ENCODE results near the gene CHSY3.
"Not testable (repeated sequence)": the region's sequence is repeated elsewhere in the genome, so short reads cannot be mapped to it uniquely, and the experiment has no call there.

CHSY3 gene

DNA sequence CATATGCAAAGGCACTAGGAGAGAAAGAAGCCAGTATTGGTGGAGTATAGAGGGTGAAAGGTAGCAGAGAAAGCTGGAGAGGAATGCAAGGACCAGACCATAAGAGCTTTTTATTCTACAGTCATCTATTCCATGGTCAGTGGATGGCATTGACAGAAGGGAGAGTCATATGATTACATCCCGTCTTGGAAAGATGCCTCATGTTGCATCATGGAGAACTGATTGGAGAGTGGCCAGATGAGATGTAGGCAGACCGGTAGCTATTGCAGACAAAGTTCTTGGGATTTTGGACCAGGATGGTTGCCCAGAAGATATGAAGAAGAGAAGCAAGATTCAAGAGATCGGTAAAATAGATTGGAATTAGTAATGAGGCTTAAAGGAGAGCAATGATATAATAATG is 260.7 kb downstream of the CHSY3 start:
- no peak for DNase-seq (ENCODE audit: low spot score)

DNA sequence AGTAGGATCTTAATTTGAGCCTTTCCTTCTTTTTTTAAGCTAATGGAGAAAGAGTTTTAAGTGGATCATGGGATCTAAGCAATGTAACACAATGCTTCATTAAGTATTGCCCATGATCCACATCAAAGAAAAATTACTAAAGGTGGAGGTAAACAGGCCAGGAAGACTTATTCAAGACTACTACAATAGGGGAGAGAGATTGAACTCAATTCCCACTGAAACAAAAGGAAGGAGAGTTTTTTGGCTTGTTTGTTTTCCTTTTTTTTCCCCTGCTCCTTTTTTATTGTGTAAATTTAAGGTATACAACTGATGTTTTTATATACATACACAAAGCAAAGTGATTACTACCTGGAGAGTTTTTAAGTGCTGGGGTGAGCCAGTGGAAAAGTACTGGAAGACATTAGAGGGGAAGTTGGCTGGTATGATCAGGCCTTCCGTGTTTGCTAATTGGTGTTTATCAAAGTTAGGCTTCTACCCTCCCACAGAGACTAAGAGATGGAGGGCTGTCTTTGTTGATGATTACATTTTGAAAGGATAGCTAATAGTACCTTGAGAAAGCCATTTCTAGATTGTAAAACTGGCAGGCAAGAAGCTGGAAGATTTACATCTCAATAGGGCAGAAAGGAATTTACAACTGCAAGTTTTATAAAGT is 262.7 kb downstream of the CHSY3 start:
- DNase-seq (ENCODE audit: low spot score), result no peak

GRCh38 chr5:130168211-130168610 is 263.9 kb downstream of the CHSY3 start:
- DNase-seq (ENCODE audit: low spot score), result no peak

DNA sequence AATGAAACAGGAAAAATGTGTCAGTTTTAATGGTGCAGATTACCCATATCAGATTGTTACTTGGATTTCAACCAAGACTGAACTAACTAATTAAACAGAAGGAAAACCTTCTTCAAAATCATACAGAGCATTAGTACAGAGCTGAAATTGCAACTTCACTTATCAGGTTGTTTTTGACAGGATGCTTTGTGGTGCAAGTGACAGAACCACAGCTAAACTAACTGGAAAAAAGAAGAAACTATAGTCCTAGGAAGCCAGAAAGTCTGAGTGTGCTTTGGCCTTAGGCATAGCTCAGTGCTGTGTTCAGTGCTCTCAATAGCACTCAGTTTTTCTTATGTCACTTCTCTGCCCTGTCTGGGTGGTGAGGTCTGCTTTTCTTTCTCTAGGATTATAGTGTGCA is 267.4 kb downstream of the CHSY3 start:
- no peak for DNase-seq (ENCODE audit: low spot score)

- no peak for DNase-seq (ENCODE audit: low spot score)
These were observed 278.9 kb downstream of the CHSY3 start for GRCh38 chr5:130183115-130183514.

DNA sequence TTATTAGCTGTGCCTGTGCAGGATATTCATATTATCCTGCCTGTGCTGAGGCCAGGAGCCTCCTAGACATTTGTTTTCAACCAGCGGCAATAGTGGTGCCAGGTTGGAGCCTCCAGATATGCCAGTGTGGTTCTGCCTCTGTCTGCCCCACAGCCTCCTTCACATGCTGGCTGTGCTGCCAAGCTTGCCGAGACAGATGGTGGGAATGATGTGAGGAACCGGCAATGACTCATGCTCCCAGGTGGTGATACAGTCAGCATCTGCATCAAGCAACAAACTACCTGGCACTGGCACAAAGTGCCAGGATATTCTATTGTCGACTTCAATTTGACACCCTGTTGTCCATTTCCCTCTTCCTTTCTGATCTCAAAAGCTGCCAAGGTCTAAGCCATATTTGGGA is 285.7 kb downstream of the CHSY3 start:
- no peak for DNase-seq (ENCODE audit: low spot score)

- peak; percentile 28 for DNase-seq (ENCODE audit: low spot score)
These were observed 294.7 kb downstream of the CHSY3 start for GRCh38 chr5:130198927-130199326.

DNA sequence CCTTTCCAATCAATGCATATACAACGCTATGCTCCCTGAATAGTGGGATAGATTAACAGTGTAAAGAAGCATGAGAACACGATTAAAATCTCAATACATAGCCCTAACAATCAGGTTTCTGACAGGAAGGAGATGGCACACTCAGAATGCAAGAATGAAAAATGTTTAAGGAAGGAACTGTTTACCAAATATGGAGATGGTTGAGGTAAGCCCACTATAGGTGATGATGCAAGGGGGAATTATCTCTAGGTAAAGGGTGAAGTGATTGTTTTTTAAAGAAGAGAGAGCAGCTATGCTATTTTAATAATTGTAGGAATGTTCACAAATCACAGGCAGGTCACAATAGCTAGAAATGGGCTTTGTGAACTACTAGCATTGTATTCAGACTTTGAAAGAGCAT is 302.4 kb downstream of the CHSY3 start:
- no peak for DNase-seq (ENCODE audit: low spot score)

DNA sequence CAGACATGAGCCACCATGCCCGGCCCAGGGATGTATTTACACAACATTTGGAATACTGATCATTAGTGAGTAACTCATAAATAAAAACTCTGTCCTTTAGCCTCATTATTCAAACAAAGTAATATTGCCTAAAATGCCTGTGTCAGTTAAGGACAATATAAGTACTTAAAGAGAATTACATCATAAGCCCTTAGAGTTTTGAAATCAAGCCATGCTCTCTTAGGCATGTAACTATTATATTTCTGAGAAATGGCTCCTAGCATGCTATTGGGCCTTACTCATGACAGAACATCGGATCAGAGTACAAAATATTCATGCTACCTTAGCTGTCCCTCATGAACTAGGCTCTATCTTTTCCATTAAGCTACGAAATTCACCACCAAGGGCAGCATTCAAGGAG is 309.3 kb downstream of the CHSY3 start:
- no peak for DNase-seq (ENCODE audit: low spot score)

DNA sequence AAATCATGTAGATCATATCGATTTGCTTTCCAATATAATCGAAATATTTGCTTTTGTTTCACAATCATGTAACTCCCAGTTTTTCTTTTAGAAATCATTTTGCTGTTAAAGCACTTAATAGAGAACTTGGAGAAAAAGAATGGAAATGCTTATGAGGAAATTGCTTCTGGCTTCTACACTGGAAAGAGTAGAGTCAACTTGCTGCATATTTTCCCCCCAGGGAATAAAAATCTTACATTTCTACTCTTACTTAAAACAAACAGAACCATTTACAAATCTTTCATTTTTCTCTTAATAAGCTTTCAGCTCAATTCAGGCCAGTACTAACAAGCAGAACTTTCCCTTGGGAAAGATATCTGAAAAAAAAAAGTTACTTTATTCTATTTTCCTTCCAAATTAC is 312.0 kb downstream of the CHSY3 start:
- DNase-seq (ENCODE audit: low spot score), result no peak

GRCh38 chr5:130222573-130222972 is 318.3 kb downstream of the CHSY3 start:
- no peak for DNase-seq (ENCODE audit: low spot score)

- DNase-seq (ENCODE audit: low spot score), result not testable (repeated sequence)
These were observed 322.3 kb downstream of the CHSY3 start for GRCh38 chr5:130226556-130226955.

- DNase-seq (ENCODE audit: low spot score), result no peak
These were observed 323.4 kb downstream of the CHSY3 start for GRCh38 chr5:130227699-130228098.

GRCh38 chr5:130231786-130232185 is 327.5 kb downstream of the CHSY3 start:
- no peak for DNase-seq (ENCODE audit: low spot score)

GRCh38 chr5:130234816-130235215 is 330.6 kb downstream of the CHSY3 start:
- DNase-seq (ENCODE audit: low spot score), result no peak
